A549 (cell line): ENCODE results near the gene IL17RC. TPM values are rescaled to one million over a fixed set of nuclear protein-coding genes. Genes with fewer than 3 reads are reported as not detected.
"Not testable (repeated sequence)": the region's sequence is repeated elsewhere in the genome, so short reads cannot be mapped to it uniquely, and the experiment has no call there.

Source experiments
- ATAC-seq, 2 experiments: fragments of 200-7000 bp in 1 of 2; fragments of >200 bp in 1 of 2; cut with Nextera tagmentation in 1 of 2; cut with Tn5 transposase in 1 of 2; 3 replicates each; pipeline versions ENCODE4 v1.8.0 to v1.9.1; 2018 to 2020; ENCODE audit warnings: mild to moderate bottlenecking in 1 of 2, moderate library complexity in 1 of 2
- CTCF ChIA-PET: fragments of 300-600 bp; sonication (Branson Sonifier 250); formaldehyde crosslinking; extraction: SDS; loops from one replicate; lab custom pipeline; 2021; ENCODE audit warnings: antibody characterized with exemption, inconsistent platforms; lab: Yijun Ruan, JAX
- POLR2A ChIA-PET: fragments of 350-600 bp; formaldehyde crosslinking; extraction: SDS; loops from one replicate; lab custom pipeline; 2021; ENCODE audit warnings: antibody characterized with exemption, inconsistent platforms; lab: Yijun Ruan, JAX
- DNase-seq, 2 experiments: peaks; one replicate each; pipeline versions ENCODE4 v3.0.0 to v3.0.0-alpha.2; 2011 to 2016; ENCODE audit warnings: low read depth in 1 of 2, low spot score in 1 of 2
- FAIRE-seq: peaks from 2 replicates; lab custom pipeline; 2011; peaks lifted over from hg19 to GRCh38; lab: Jason Lieb, UNC
- H3K27ac ChIP-seq, 2 experiments: fragments of >200 bp; sonication (Bioruptor Twin); formaldehyde crosslinking; 3 replicates each; pipeline ENCODE4 v1.5.1; 2016 to 2017
- H3K4me1 ChIP-seq: fragments of >200 bp; sonication (Bioruptor Twin); formaldehyde crosslinking; 3 replicates; pipeline ENCODE4 v1.6.1; 2016
- H3K4me2 ChIP-seq: fragments of >200 bp; sonication (Bioruptor Twin); formaldehyde crosslinking; 3 replicates; pipeline ENCODE4 v1.6.1; 2016
- H3K4me3 ChIP-seq: fragments of >200 bp; sonication (Bioruptor Twin); formaldehyde crosslinking; 3 replicates; pipeline ENCODE4 v1.5.1; 2016
- H3K9me3 ChIP-seq: fragments of >200 bp; sonication (Bioruptor Twin); formaldehyde crosslinking; 3 replicates; pipeline ENCODE4 v1.6.1; 2016
- BHLHE40 ChIP-seq: IDR thresholded peaks from 2 replicates; pipeline ENCODE4 v1.6.1; 2012; ENCODE audit warnings: low read depth, low read length, inconsistent platforms
- CEBPB ChIP-seq, 2 experiments: fragments of >200 bp in 1 of 2; sonication (Bioruptor Twin) in 1 of 2; formaldehyde crosslinking in 1 of 2; IDR thresholded peaks; 2 replicates each; pipeline ENCODE4 v1.6.1; 2012 to 2016
- E2F6 ChIP-seq: IDR thresholded peaks from 2 replicates; pipeline ENCODE4 v1.6.1; 2012; ENCODE audit warnings: low read depth, borderline replicate concordance
- EP300 ChIP-seq, 2 experiments: fragments of >200 bp; sonication (Bioruptor Twin); formaldehyde crosslinking; IDR thresholded peaks; 2 replicates in 1 of 2; 3 replicates in 1 of 2; pipeline ENCODE4 v1.6.1; 2016 to 2017
- ESRRA ChIP-seq: fragments of 150-350 bp; IDR thresholded peaks from 2 replicates; pipeline ENCODE4 v1.6.1; 2014; ENCODE audit warnings: mild to moderate bottlenecking, low read length, borderline replicate concordance
- FOSL2 ChIP-seq, 2 experiments: fragments of 450-650 bp in 1 of 2; fragments of >200 bp in 1 of 2; sonication (Bioruptor Twin) in 1 of 2; formaldehyde crosslinking; IDR thresholded peaks; 2 replicates each; pipeline versions ENCODE4 v1.5.0 to v1.6.1; 2016 to 2020; ENCODE audit warnings: mild to moderate bottlenecking in 1 of 2, moderate library complexity in 1 of 2
- HOXA7 ChIP-seq: fragments of 250-450 bp; sonication (Bioruptor Pico); IDR thresholded peaks from 2 replicates; pipeline ENCODE4 v1.5.0; 2020; ENCODE audit warnings: mild to moderate bottlenecking, moderate library complexity
- HOXB5 ChIP-seq: fragments of 250-450 bp; sonication (Bioruptor Pico); IDR thresholded peaks from 2 replicates; pipeline ENCODE4 v1.5.0; 2020; ENCODE audit warnings: mild to moderate bottlenecking, moderate library complexity
- KDM5A ChIP-seq: fragments of 200-600 bp; sonication (generic); IDR thresholded peaks from 2 replicates; pipeline ENCODE4 v1.6.1; 2016; ENCODE audit warnings: antibody characterized with exemption, mild to moderate bottlenecking
- MAFK ChIP-seq: fragments of 450-650 bp; IDR thresholded peaks from 2 replicates; pipeline ENCODE4 v1.6.1; 2014; ENCODE audit not compliant: partially characterized antibody
- POLR2A ChIP-seq: IDR thresholded peaks from 2 replicates; pipeline ENCODE4 v1.6.1; 2012; ENCODE audit warnings: mild to moderate bottlenecking, low read length
- POLR2AphosphoS2 ChIP-seq: conservative IDR thresholded peaks from 2 replicates; pipeline ENCODE4 v1.6.1; 2012; ENCODE audit warnings: low read length, improper control_type of control experiment, inconsistent platforms
- RARB ChIP-seq: fragments of 250-450 bp; sonication (Bioruptor Pico); IDR thresholded peaks from 2 replicates; pipeline ENCODE4 v1.8.0; 2021; ENCODE audit warnings: mild to moderate bottlenecking, moderate library complexity
- SMC3 ChIP-seq: fragments of >200 bp; sonication (Bioruptor Twin); formaldehyde crosslinking; IDR thresholded peaks from 3 replicates; pipeline ENCODE4 v1.6.1; 2018; ENCODE audit warnings: inconsistent platforms
- TP53 ChIP-seq: fragments of 250-450 bp; sonication (Bioruptor Pico); IDR thresholded peaks from 2 replicates; pipeline ENCODE4 v1.5.0; 2021; ENCODE audit warnings: mild to moderate bottlenecking, moderate library complexity
- USF2 ChIP-seq: fragments of 450-650 bp; IDR thresholded peaks from 2 replicates; pipeline ENCODE4 v1.6.1; 2014; ENCODE audit warnings: antibody characterized with exemption
- ZC3H11A ChIP-seq: fragments of 450-650 bp; IDR thresholded peaks from 2 replicates; pipeline ENCODE4 v1.6.1; 2014; ENCODE audit warnings: antibody characterized with exemption, mild to moderate bottlenecking
- ZNF302 ChIP-seq: fragments of 250-450 bp; sonication (Bioruptor Pico); IDR thresholded peaks from 2 replicates; pipeline ENCODE4 v1.9.0; 2021; ENCODE audit warnings: inconsistent platforms, mild to moderate bottlenecking, moderate library complexity
- WGBS: methylation state at CpG from one replicate; pipeline ENCODE4 v1.1.6; 2017; ENCODE audit errors: missing lambda C conversion rate; 5-methylcytosine and 5-hydroxymethylcytosine counted together
- polyA plus RNA-seq, 4 experiments: library from polyadenylated mRNA; depleted of rRNA in 3 of 4; stranded (reverse); fragments of >200 nt; fragmentation: RNase III in 1 of 4; extraction: RNeasy Plus Mini Kit Qiagen cat#74134 plus additional on column Dnase treatment in 1 of 4; gene quantifications; 2 replicates in 3 of 4; 3 replicates in 1 of 4; pipeline ENCODE4 v1.2.3, GENCODE V29; 2011 to 2017

Gene IL17RC
- polyA plus RNA-seq, 2 of the 4 experiments (the other 2 are of a cell fraction) = 7.7 to 9.4 TPM

GRCh38 chr3:9899289-9899791 is 17.6 kb upstream of the IL17RC start:
- Histone ChIP-seq H3K9me3 (no peaks in the 10 kb centered on the region), H3K4me3 (no peak overlapping the region), H3K4me1 (peaks cover 61% of the 10 kb centered on the region), H3K27ac (peak overlapping the region; percentile 76 to 82; a peak in 5 of 6 replicates), H3K4me2 (peak overlapping the region; percentile 68)
- TF ChIP-seq KDM5A (no peak), SMC3 (no peak), E2F6 (no peak), RARB (CRISPR knock-in tag) (no peak), TP53 (CRISPR knock-in tag) (no peak)
- 43% methylated on average over 3 of the region's 3 CpGs for WGBS
- FAIRE-seq (no peak), ATAC-seq (no peak), DNase-seq (no peak)
- ChIA-PET CTCF (interaction anchor here (1.7 kb wide), 1 partner anchor 14 kb away, joined by 5 read pairs; no protein-coding TSS in a partner anchor), POLR2A (no interaction called here)

- H3K27ac ChIP-seq, FAIRE-seq, H3K4me3 ChIP-seq, DNase-seq, ATAC-seq, H3K9me3 ChIP-seq, H3K4me2 ChIP-seq: not testable (repeated sequence)
- H3K4me1 ChIP-seq = peaks cover 49% of the 10 kb centered on the region
- WGBS = 91% methylated on average over 6 of the region's 6 CpGs
- ChIA-PET CTCF (interaction anchor here (0.6 to 3.9 kb wide), 10 partner anchors 10 to 52 kb away, joined by 3 to 18 read pairs (median 4); partner anchors contain the start of genes CRELD1 and JAGN1), POLR2A (interaction anchor here (0.7 to 1.4 kb wide), 2 partner anchors 12 to 16 kb away, joined by 5 to 7 read pairs; no protein-coding TSS in a partner anchor)
Observed at GRCh38 chr3:9900965-9901415, 15.9 kb upstream of the IL17RC start.

GRCh38 chr3:9901967-9902366 is 14.9 kb upstream of the IL17RC start:
- TF ChIP-seq HOXB5 (CRISPR knock-in tag) = no peak
- TF ChIP-seq CEBPB (IDR thresholded peaks at IDR 0.05) = no peak
- no peak for TF ChIP-seq MAFK
- TF ChIP-seq USF2 = no peak
- no peak for TF ChIP-seq POLR2AphosphoS2
- no peak for TF ChIP-seq ZNF302 (CRISPR knock-in tag)
- no peak for TF ChIP-seq EP300 (IDR thresholded peaks at IDR 0.05)
- TF ChIP-seq HOXA7 (CRISPR knock-in tag) = no peak
- no peak for TF ChIP-seq FOSL2 (IDR thresholded peaks at IDR 0.05)
- TF ChIP-seq FOSL2 (CRISPR knock-in tag; IDR thresholded peaks at IDR 0.05) = no peak
- TF ChIP-seq ZC3H11A = no peak
- no peak for TF ChIP-seq ESRRA
- no peak for TF ChIP-seq BHLHE40
- TF ChIP-seq POLR2A = no peak
- TF ChIP-seq E2F6 = no peak
- TF ChIP-seq, all 56 proteins: peak for 0
- ChIA-PET POLR2A (interaction anchor here (0.5 kb wide), 1 partner anchor 8 kb away, joined by 3 read pairs; no protein-coding TSS in a partner anchor), CTCF (interaction anchor here (0.6 to 3.9 kb wide), 10 partner anchors 9 to 53 kb away, joined by 3 to 18 read pairs (median 6); partner anchors contain the start of gene CRELD1)
- Histone ChIP-seq H3K4me2 (no peak overlapping the region), H3K9me3 (no peaks in the 10 kb centered on the region), H3K4me1 (peaks cover 40% of the 10 kb centered on the region), H3K27ac (no peak overlapping the region), H3K4me3 (no peak overlapping the region)
- DNase-seq = no peak
- 88% methylated on average over 5 of the region's 5 CpGs for WGBS
- no peak for FAIRE-seq
- no peak for ATAC-seq
